ENCODE results near the gene STYX. TPM values are rescaled to one million over a fixed set of nuclear protein-coding genes. Genes with fewer than 3 reads are reported as not detected.

STYX gene
- polyA plus RNA-seq, 1 of the 3 experiments (the other 2 are of a cell fraction): 3.5 TPM

- peak; percentile 73 for TF ChIP-seq POLR2AphosphoS5 (IDR thresholded peaks at IDR 0.05; ENCODE audit: low read depth, low read length)
- TF ChIP-seq USF2 (IDR thresholded peaks at IDR 0.05; ENCODE audit: borderline replicate concordance, low read depth, low read length): no peak
- no peak for TF ChIP-seq NFIC (IDR thresholded peaks at IDR 0.05; ENCODE audit: borderline replicate concordance)
- TF ChIP-seq EZH2phosphoT487 (IDR thresholded peaks at IDR 0.05; ENCODE audit: borderline replicate concordance, low read depth): no peak
- no peak for TF ChIP-seq CHD2 (IDR thresholded peaks at IDR 0.05; ENCODE audit: low read length, partially characterized antibody)
- TF ChIP-seq FOXJ3 (CRISPR knock-in tag; IDR thresholded peaks at IDR 0.05): no peak
- 0 out of 2 replicates have a peak, but pooled peaks have one; percentile 34 for TF ChIP-seq ELF1 (IDR thresholded peaks at IDR 0.05)
- peak; percentile 64; the same call in 1 of the 2 replicates for TF ChIP-seq FOSL2 (IDR thresholded peaks at IDR 0.05; ENCODE audit: borderline replicate concordance, low read depth)
- TF ChIP-seq, protein P1, sequence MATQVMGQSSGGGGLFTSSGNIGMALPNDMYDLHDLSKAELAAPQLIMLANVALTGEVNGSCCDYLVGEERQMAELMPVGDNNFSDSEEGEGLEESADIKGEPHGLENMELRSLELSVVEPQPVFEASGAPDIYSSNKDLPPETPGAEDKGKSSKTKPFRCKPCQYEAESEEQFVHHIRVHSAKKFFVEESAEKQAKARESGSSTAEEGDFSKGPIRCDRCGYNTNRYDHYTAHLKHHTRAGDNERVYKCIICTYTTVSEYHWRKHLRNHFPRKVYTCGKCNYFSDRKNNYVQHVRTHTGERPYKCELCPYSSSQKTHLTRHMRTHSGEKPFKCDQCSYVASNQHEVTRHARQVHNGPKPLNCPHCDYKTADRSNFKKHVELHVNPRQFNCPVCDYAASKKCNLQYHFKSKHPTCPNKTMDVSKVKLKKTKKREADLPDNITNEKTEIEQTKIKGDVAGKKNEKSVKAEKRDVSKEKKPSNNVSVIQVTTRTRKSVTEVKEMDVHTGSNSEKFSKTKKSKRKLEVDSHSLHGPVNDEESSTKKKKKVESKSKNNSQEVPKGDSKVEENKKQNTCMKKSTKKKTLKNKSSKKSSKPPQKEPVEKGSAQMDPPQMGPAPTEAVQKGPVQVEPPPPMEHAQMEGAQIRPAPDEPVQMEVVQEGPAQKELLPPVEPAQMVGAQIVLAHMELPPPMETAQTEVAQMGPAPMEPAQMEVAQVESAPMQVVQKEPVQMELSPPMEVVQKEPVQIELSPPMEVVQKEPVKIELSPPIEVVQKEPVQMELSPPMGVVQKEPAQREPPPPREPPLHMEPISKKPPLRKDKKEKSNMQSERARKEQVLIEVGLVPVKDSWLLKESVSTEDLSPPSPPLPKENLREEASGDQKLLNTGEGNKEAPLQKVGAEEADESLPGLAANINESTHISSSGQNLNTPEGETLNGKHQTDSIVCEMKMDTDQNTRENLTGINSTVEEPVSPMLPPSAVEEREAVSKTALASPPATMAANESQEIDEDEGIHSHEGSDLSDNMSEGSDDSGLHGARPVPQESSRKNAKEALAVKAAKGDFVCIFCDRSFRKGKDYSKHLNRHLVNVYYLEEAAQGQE (IDR thresholded peaks at IDR 0.05; ENCODE audit: low read depth, low read length): 0 out of 2 replicates have a peak, but pooled peaks have one; percentile 33
- TF ChIP-seq RAD21 (IDR thresholded peaks at IDR 0.05; ENCODE audit: low read length): no peak
- no peak; the same call in 1 of the 2 replicates for TF ChIP-seq MEF2A (IDR thresholded peaks at IDR 0.05; ENCODE audit: borderline replicate concordance, low read depth)
- TF ChIP-seq RCOR1 (IDR thresholded peaks at IDR 0.05; ENCODE audit: low read length): 0 out of 2 replicates have a peak, but pooled peaks have one; percentile 7
- peak; percentile 40; the same call in 1 of the 2 replicates for TF ChIP-seq SIN3A (IDR thresholded peaks at IDR 0.05; ENCODE audit: borderline replicate concordance, low read depth, low read length)
- TF ChIP-seq NRF1 (IDR thresholded peaks at IDR 0.05; ENCODE audit: low read depth, low read length): peak; percentile 73
- TF ChIP-seq TCF12 (IDR thresholded peaks at IDR 0.05): peak; percentile 28; the same call in 1 of the 2 replicates
- no peak for TF ChIP-seq FOXM1 (IDR thresholded peaks at IDR 0.05; ENCODE audit: low read depth)
- TF ChIP-seq EP300 (IDR thresholded peaks at IDR 0.05; ENCODE audit: borderline replicate concordance in 1 of 2, low read depth in 1 of 2, low read length in 1 of 2): peak in 1 of 2 experiments; percentile 22; a peak in 1 of 4 replicates
Observed at GRCh38 chr14:52791223-52792096, 61.5 kb downstream of the STYX start, which contains the start of gene GNPNAT1 (continued).

Data from SK-N-SH (cell line).